OCI-LY7 (cell line): ENCODE results near the gene LACTB. TPM values are rescaled to one million over a fixed set of nuclear protein-coding genes. Genes with fewer than 3 reads are reported as not detected.

Experiments
- BruUV-seq: library from RNA; stranded (reverse); fragments of 400-500 nt; replicated peaks from 2 replicates; lab custom pipeline; 2021; lab: Mats Ljungman, UMichigan
- CTCF ChIA-PET: fragments of 300-600 bp; sonication (Branson Sonifier 250); formaldehyde crosslinking; loops from one replicate; lab custom pipeline; 2022; ENCODE audit warnings: antibody characterized with exemption; ENCODE audit not compliant: unreplicated experiment; lab: Charles Lee
- POLR2A ChIA-PET: fragments of 300-600 bp; sonication (Branson Sonifier 250); formaldehyde crosslinking; loops from one replicate; lab custom pipeline; 2022; ENCODE audit warnings: antibody characterized with exemption; lab: Charles Lee
- DNase-seq: peaks from one replicate; pipeline ENCODE4 v3.0.0-alpha.2; 2015; ENCODE audit warnings: low spot score
- H2AFZ ChIP-seq: fragments of 200-600 bp; sonication (generic), shearing (Covaris generic); 2 replicates; pipeline ENCODE4 v1.6.1; 2014; ENCODE audit warnings: mild to moderate bottlenecking, antibody characterized with exemption, low read length, moderate library complexity
- H3K27ac ChIP-seq: fragments of 200-600 bp; sonication (generic); 2 replicates; pipeline ENCODE4 v1.5.1; 2014; ENCODE audit warnings: mixed run types, low read depth, mild to moderate bottlenecking, moderate library complexity, low read length, inconsistent platforms; ENCODE audit not compliant: poor library complexity, severe bottlenecking
- H3K36me3 ChIP-seq: fragments of 200-600 bp; sonication (generic); 2 replicates; pipeline ENCODE4 v1.6.1; 2014; ENCODE audit warnings: mild to moderate bottlenecking, antibody characterized with exemption, low read length, moderate library complexity, mixed read lengths; ENCODE audit not compliant: insufficient read depth
- H3K4me1 ChIP-seq: fragments of 200-600 bp; sonication (generic); 2 replicates; pipeline ENCODE4 v1.5.1; 2014; ENCODE audit warnings: mild to moderate bottlenecking, low read length; ENCODE audit not compliant: insufficient read depth, poor library complexity, severe bottlenecking
- H3K4me2 ChIP-seq: fragments of 200-600 bp; sonication (generic); 2 replicates; pipeline ENCODE4 v1.6.1; 2014; ENCODE audit warnings: mild to moderate bottlenecking, low read length
- H3K4me3 ChIP-seq: fragments of 200-600 bp; sonication (generic); 2 replicates; pipeline ENCODE4 v1.5.1; 2014; ENCODE audit warnings: mild to moderate bottlenecking, low read depth, low read length; ENCODE audit not compliant: poor library complexity, severe bottlenecking
- H3K79me2 ChIP-seq: fragments of 200-600 bp; sonication (generic); 2 replicates; pipeline ENCODE4 v1.6.1; 2016; ENCODE audit warnings: low read depth, mild to moderate bottlenecking, low read length, moderate library complexity, mixed read lengths; ENCODE audit not compliant: insufficient read depth
- H3K9me2 ChIP-seq: fragments of 200-600 bp; sonication (generic); 2 replicates; pipeline ENCODE4 v1.6.1; 2016; ENCODE audit warnings: mild to moderate bottlenecking, low read length, mixed read lengths; ENCODE audit not compliant: insufficient read depth
- H3K9me3 ChIP-seq: fragments of 200-600 bp; sonication (generic); 2 replicates; pipeline ENCODE4 v1.6.1; 2014; ENCODE audit warnings: mild to moderate bottlenecking, mixed run types, low read length, mixed read lengths
- H4K20me1 ChIP-seq: fragments of 200-600 bp; sonication (generic); 2 replicates; pipeline ENCODE4 v1.6.1; 2014; ENCODE audit warnings: mild to moderate bottlenecking, antibody characterized with exemption, low read length, moderate library complexity, mixed read lengths; ENCODE audit not compliant: insufficient read depth
- CTCF ChIP-seq: fragments of 200-600 bp; sonication (generic); conservative IDR thresholded peaks from 2 replicates; pipeline ENCODE4 v1.5.1; 2014; ENCODE audit warnings: mild to moderate bottlenecking, antibody characterized with exemption, low read length, moderate library complexity, mixed read lengths
- EZH2phosphoT487 ChIP-seq: fragments of 200-600 bp; sonication (generic); IDR thresholded peaks from 2 replicates; pipeline ENCODE4 v1.6.1; 2018; ENCODE audit warnings: low read depth, borderline replicate concordance, mild to moderate bottlenecking, mixed run types, antibody characterized with exemption, low read length, moderate library complexity, mixed read lengths
- intact Hi-C: fragments of 100-400 bp; cut with micrococcal nuclease; formaldehyde crosslinking; loops from one replicate; pipeline ENCODE4 v1.10.0; 2022; ENCODE audit not compliant: unreplicated experiment
- total RNA-seq, 2 experiments: library from RNA; depleted of rRNA in 1 of 2; stranded (reverse); fragments of >200 nt in 1 of 2; shearing (Covaris generic) in 1 of 2; gene quantifications; 2 replicates each; pipeline ENCODE4 v1.2.3, GENCODE V29; 2014 to 2022

LACTB gene
- total RNA-seq, 2 experiments from 2014 or later: 3.2 to 7.2 TPM

GRCh38 chr15:63124506-63124905 is 2.8 kb downstream of the LACTB start:
- no peak overlapping the region for H3K4me3 ChIP-seq
- ChIA-PET POLR2A (no interaction called here), CTCF (no interaction called here)
- intact Hi-C loops: loop anchor here (5.0 kb wide), 1 partner anchor 153 kb away; the partner anchor contains the start of gene APH1B
- DNase-seq: no peak
- no peaks in the 10 kb centered on the region; the same call in 1 of the 2 replicates for H3K36me3 ChIP-seq
- H4K20me1 ChIP-seq: no peaks in the 10 kb centered on the region
- BruUV-seq: no TSS peak
- no peak overlapping the region for H3K27ac ChIP-seq
- H3K9me3 ChIP-seq: peaks cover 18% of the 10 kb centered on the region
- no peaks in the 10 kb centered on the region for H3K9me2 ChIP-seq
- TF ChIP-seq EZH2phosphoT487 (no peak), CTCF (no peak)
- no peak overlapping the region for H2AFZ ChIP-seq
- no peaks in the 10 kb centered on the region for H3K4me1 ChIP-seq
- H3K4me2 ChIP-seq: no peak overlapping the region
- H3K79me2 ChIP-seq: no peaks in the 10 kb centered on the region

GRCh38 chr15:63126726-63127125 is 5.1 kb downstream of the LACTB start:
- no TSS peak for BruUV-seq
- ChIA-PET CTCF (no interaction called here), POLR2A (interaction anchor here (1.3 kb wide), 1 partner anchor 185 kb away, joined by 3 read pairs; no protein-coding TSS in a partner anchor)
- H3K79me2 ChIP-seq: no peaks in the 10 kb centered on the region
- H3K4me1 ChIP-seq: no peaks in the 10 kb centered on the region
- H3K9me3 ChIP-seq: no peaks in the 10 kb centered on the region
- intact Hi-C loops: no loop called here
- H4K20me1 ChIP-seq: no peaks in the 10 kb centered on the region
- DNase-seq: no peak
- TF ChIP-seq CTCF (no peak), EZH2phosphoT487 (no peak)
- no peak overlapping the region for H3K27ac ChIP-seq
- H3K4me3 ChIP-seq: no peak overlapping the region
- no peaks in the 10 kb centered on the region for H3K9me2 ChIP-seq
- H3K4me2 ChIP-seq: no peak overlapping the region
- H2AFZ ChIP-seq: no peak overlapping the region
- no peaks in the 10 kb centered on the region for H3K36me3 ChIP-seq

- Histone ChIP-seq H2AFZ (no peak overlapping the region), H3K27ac (no peak overlapping the region), H3K9me3 (no peaks in the 10 kb centered on the region), H3K4me2 (no peak overlapping the region), H3K79me2 (no peaks in the 10 kb centered on the region), H3K9me2 (no peaks in the 10 kb centered on the region), H3K4me3 (no peak overlapping the region), H3K36me3 (no peaks in the 10 kb centered on the region), H4K20me1 (no peaks in the 10 kb centered on the region), H3K4me1 (no peaks in the 10 kb centered on the region)
- no peak for DNase-seq
- no peak for TF ChIP-seq CTCF
- no peak for TF ChIP-seq EZH2phosphoT487
- ChIA-PET POLR2A (interaction anchor here (0.7 to 0.8 kb wide), 2 partner anchors 13 to 580 kb away, joined by 3 read pairs; no protein-coding TSS in a partner anchor), CTCF (no interaction called here)
- intact Hi-C loops: no loop called here
- no TSS peak for BruUV-seq
These were observed 12.1 kb downstream of the LACTB start for GRCh38 chr15:63133786-63134185.
